GM12892 (cell line): ENCODE data around the gene LBX1.

Source experiments
- POLR2A ChIP-seq: IDR thresholded peaks from 2 replicates; pipeline ENCODE4 v1.6.1; 2011; ENCODE audit warnings: low read depth, low read length, control low read depth
- POLR2AphosphoS5 ChIP-seq: IDR thresholded peaks from 2 replicates; pipeline ENCODE4 v1.6.1; 2011; ENCODE audit warnings: low read depth, low read length, control low read depth
- TAF1 ChIP-seq: IDR thresholded peaks from 2 replicates; pipeline ENCODE4 v1.6.1; 2011; ENCODE audit warnings: low read depth, mild to moderate bottlenecking, control low read depth, low read length, borderline replicate concordance

DNA sequence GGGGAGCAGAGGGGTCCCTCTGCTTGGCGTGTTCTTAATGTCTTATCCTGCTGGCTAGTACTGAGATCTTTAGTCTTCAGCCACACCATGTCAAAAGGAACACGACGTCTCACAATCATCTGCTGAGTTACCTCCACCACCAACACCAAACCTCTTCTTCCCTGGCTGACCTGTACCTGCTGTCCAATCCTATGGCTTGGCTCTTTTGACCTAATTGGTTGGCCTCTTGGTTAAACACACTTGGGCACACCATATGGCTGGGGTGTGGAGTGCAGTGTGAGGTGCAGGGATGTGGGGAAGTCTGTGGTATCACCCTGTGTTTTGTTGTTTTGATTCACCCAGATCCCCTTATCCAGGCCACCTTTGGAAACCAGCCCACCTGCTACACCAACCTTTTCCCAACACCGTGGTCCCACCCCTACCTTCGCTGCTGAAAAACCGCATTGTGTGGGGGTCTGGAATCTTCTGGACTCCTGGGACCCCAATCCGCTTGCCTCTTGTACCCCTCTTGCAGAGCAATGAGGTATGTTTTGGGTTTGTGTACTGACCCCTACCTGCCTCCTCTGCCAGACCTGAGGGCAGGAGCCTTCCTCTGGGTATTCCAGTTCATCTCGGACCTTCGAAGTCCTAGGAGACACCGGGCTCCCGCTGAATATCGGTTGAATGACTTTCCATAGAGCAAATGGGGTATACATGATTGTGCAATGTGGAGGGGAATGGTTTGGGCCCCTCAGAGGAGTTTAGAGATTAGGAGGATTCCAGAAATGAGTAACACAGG lies 2.8 kb upstream of the LBX1 start:
- TF ChIP-seq POLR2A (no peak), TAF1 (no peak), POLR2AphosphoS5 (no peak)
